Neuron (in vitro differentiated cells): ENCODE results near the gene ANKRD66.

Experiments
- H2AFZ ChIP-seq: one replicate; pipeline ENCODE4 v1.6.1; 2013; ENCODE audit warnings: low read depth, mild to moderate bottlenecking, inconsistent platforms, low read length, moderate library complexity
- H3K27me3 ChIP-seq: one replicate; pipeline ENCODE4 v1.6.1; 2013; ENCODE audit warnings: low read length; ENCODE audit not compliant: insufficient read depth
- H3K36me3 ChIP-seq: one replicate; pipeline ENCODE4 v1.6.1; 2013; ENCODE audit warnings: low read length; ENCODE audit not compliant: insufficient read depth
- H3K4me1 ChIP-seq: one replicate; pipeline ENCODE4 v1.6.1; 2013; ENCODE audit warnings: low read length; ENCODE audit not compliant: insufficient read depth
- H3K4me3 ChIP-seq: 2 replicates; pipeline ENCODE4 v1.5.1; 2013; ENCODE audit warnings: mild to moderate bottlenecking, low read length, moderate library complexity
- H3K9me3 ChIP-seq: one replicate; pipeline ENCODE4 v1.6.1; 2013; ENCODE audit warnings: low read length

Gene ANKRD66

DNA sequence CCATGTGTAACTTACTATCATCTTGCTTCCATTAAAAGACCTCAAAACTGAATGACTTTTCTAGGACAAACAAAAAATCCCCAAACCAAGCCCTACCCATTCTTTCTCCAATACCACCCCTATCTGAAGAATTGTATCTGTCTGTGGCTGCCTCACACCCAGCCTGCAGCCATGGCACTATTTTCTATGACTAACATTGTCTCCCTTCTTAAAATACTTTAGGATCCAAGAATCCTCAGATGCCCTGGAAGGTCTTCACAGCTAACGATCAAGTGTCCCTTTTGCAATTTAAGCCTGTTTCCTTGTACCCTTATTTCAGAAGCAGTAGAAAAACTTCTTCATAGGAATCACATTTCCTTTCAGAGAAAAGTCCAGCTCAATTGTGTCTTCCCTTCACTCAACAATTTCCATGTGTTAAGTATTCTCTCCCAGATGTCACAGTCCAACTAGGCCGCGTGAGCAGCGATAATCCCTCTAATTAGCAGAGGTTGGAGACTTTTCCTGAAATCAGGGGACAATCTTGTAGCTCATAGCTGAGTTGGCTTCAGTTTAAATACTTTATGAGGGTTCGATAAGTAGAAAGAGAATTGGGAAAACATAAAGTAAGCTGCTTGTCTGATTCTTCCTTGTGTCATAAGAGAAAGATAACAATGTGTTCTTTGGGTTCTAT lies 41.3 kb downstream of the ANKRD66 start:
- Histone ChIP-seq H2AFZ (no peak overlapping the region), H3K9me3 (no peaks in the 10 kb centered on the region), H3K36me3 (no peaks in the 10 kb centered on the region), H3K4me3 (no peak overlapping the region), H3K4me1 (no peaks in the 10 kb centered on the region), H3K27me3 (no peaks in the 10 kb centered on the region)

DNA sequence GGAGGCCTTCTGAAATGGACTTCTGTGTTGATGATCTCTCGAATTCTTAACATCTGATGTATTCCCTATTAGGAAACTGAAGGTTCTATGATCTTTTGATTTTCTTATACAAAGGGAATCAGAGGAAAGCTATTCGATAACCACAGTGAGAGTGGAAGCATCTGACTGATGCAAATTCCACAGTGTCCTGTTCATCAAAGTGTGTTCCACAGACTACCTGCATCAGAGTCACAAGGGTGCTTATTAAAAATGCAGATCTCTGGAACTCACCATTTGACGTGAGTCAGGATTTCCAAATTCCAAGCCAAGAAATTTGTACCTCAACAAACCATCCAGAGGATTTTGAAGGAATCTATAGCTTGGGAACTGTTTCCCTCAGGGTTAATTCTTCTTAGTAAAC lies 42.1 kb downstream of the ANKRD66 start:
- Histone ChIP-seq H3K27me3 (no peaks in the 10 kb centered on the region), H3K9me3 (no peaks in the 10 kb centered on the region), H3K4me1 (no peaks in the 10 kb centered on the region), H2AFZ (no peak overlapping the region), H3K4me3 (no peak overlapping the region), H3K36me3 (no peaks in the 10 kb centered on the region)

DNA sequence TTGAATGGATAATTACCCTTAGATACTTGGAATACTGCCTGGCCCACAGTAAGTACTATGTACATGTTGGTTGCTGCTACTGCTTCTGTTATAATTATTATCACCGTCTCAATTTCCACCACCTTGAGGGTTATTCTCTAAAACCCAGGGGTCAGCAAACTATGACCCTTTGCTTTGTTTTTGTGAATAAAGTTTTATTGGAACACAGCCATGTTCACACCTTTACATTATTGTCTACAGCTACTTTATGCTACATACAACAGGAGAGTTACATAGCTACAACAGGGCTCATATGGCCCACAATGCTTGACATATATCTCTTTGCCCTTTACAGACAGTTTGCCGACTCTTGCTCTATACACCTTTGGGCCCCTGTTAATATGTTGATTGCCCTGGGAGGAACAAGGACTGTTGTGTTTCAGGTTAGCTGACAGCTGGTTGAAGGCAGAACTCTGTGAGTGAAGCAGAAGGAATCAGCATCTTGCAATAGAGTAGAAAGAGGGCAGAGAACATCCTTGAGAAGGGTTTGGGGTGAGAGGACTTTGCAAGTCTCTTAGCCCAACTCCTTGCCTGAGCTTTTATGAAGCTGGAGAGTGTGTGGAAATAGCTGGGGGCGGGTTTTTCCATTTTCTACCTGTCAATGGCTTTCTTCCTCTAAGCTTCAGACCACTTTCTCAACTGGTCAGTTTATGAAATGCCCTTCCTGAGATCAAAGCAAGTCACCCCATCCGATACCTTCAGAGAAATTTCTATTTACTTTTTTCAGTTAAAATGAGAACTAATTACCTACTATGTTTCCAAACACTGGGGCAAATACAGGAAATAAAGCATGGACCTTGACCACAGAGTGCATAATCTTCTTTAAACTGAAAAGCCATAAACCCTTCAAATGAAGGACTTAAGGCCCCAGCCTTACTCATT lies 43.0 kb downstream of the ANKRD66 start:
- Histone ChIP-seq H2AFZ (no peak overlapping the region), H3K9me3 (no peaks in the 10 kb centered on the region), H3K4me3 (no peak overlapping the region), H3K4me1 (no peaks in the 10 kb centered on the region), H3K27me3 (no peaks in the 10 kb centered on the region), H3K36me3 (no peaks in the 10 kb centered on the region)

- Histone ChIP-seq H3K4me3 (no peak overlapping the region), H3K4me1 (no peaks in the 10 kb centered on the region), H3K27me3 (no peaks in the 10 kb centered on the region), H3K36me3 (no peaks in the 10 kb centered on the region), H2AFZ (no peak overlapping the region), H3K9me3 (no peaks in the 10 kb centered on the region)
These were observed 43.7 kb downstream of the ANKRD66 start for GRCh38 chr6:46790355-46790874.

DNA sequence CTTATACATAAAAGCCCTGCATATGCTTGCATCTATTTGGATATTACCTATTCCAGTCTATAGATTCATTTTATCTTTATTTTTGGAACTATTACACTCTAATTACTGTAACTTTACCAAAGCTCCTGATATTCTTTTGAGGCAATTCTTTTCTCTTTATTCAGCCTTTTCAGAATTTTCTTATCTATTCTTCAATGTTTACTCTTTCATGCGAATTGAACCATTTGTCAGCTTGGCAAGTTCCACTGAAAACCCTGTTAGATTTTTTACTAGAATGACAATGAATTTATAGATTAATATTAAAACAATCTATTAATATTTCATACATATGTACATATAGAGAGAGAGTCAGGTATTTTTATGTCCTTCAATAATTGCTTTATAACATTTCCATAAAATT lies 45.9 kb downstream of the ANKRD66 start:
- Histone ChIP-seq H3K9me3 (no peaks in the 10 kb centered on the region), H3K4me1 (no peaks in the 10 kb centered on the region), H3K4me3 (no peak overlapping the region), H3K36me3 (no peaks in the 10 kb centered on the region), H3K27me3 (no peaks in the 10 kb centered on the region), H2AFZ (no peak overlapping the region)

GRCh38 chr6:46793138-46793537 lies 46.4 kb downstream of the ANKRD66 start, which contains the start of gene MEP1A:
TSS of gene MEP1A (plus strand) at chr6:46793389. CDS start at chr6:46793399, 10 bp downstream.
- no peaks in the 10 kb centered on the region for H3K27me3 ChIP-seq
- H3K4me3 ChIP-seq = no peak within 1 kb of the TSS
- H3K9me3 ChIP-seq = no peaks in the 10 kb centered on the region
- H3K4me1 ChIP-seq = no peaks in the 10 kb centered on the region
- no peaks in the 10 kb centered on the region for H3K36me3 ChIP-seq
- H2AFZ ChIP-seq = no peak within 1 kb of the TSS

- Histone ChIP-seq H3K36me3 (no peaks in the 10 kb centered on the region), H3K4me3 (no peak overlapping the region), H3K4me1 (no peaks in the 10 kb centered on the region), H3K9me3 (no peaks in the 10 kb centered on the region), H2AFZ (no peak overlapping the region), H3K27me3 (no peaks in the 10 kb centered on the region)
These were observed 47.3 kb downstream of the ANKRD66 start for GRCh38 chr6:46794068-46794467.

DNA sequence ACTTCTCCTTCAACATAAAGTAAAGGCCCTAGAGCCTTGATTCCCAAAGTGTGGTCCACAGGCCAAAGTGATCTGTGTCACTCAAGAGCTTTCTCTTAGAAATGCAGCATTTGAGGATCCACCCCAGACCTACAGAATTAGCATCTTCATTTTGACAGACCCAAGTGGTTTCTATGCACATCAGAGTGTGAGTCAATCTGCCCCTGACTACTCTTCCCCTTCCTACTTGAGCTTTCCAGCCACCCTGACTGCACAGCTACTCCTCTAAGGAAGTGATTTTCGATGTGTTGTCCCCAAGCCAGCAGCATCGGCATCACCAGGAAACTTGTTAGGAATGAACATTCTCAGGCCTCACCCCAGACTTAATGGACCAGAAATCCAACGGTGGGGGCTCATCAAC lies 49.1 kb downstream of the ANKRD66 start:
- Histone ChIP-seq H3K4me1 (no peaks in the 10 kb centered on the region), H3K4me3 (no peak overlapping the region), H3K27me3 (no peaks in the 10 kb centered on the region), H2AFZ (no peak overlapping the region), H3K9me3 (no peaks in the 10 kb centered on the region), H3K36me3 (no peaks in the 10 kb centered on the region)

DNA sequence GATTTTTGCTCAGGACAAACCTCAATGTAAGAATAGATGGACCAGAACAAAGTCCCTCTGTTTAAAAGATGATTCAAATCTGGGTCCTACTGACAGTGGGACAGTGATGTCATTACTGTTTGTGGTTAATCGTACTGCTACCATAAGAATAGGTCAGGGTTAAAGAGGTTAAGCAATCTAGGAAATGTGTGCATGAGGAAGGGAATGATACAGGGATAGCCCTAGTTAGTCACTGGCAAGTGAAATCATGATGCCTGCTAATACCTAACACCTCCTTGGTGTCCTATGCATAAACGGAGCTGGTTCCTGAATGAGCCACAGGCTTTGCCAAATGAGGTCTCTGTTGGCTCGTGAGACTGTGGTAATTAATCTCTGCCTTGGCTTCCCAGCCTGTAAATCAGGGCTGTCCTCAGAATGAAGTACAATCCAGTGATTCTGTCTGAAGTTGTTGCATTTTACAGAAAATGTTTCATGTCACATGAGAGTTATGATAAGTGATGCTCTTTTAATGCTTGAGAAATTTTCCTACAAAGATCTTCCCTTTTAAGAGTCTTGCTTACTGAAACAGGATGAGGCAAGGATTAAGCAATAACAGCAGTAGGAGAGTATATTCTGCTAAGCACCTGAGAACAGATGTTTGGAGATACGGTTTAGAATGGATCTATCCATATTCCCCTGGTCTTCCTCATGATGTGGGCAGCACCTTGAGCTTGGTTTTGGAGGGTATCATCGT lies 50.3 kb downstream of the ANKRD66 start:
- H3K27me3 ChIP-seq = no peaks in the 10 kb centered on the region
- no peak overlapping the region for H3K4me3 ChIP-seq
- H3K9me3 ChIP-seq = no peaks in the 10 kb centered on the region
- no peaks in the 10 kb centered on the region for H3K4me1 ChIP-seq
- no peak overlapping the region for H2AFZ ChIP-seq
- H3K36me3 ChIP-seq = no peaks in the 10 kb centered on the region

- Histone ChIP-seq H3K36me3 (no peaks in the 10 kb centered on the region), H3K4me1 (no peaks in the 10 kb centered on the region), H3K4me3 (no peak overlapping the region), H3K9me3 (no peaks in the 10 kb centered on the region), H3K27me3 (no peaks in the 10 kb centered on the region), H2AFZ (no peak overlapping the region)
These were observed 52.9 kb downstream of the ANKRD66 start for GRCh38 chr6:46799657-46800056.

DNA sequence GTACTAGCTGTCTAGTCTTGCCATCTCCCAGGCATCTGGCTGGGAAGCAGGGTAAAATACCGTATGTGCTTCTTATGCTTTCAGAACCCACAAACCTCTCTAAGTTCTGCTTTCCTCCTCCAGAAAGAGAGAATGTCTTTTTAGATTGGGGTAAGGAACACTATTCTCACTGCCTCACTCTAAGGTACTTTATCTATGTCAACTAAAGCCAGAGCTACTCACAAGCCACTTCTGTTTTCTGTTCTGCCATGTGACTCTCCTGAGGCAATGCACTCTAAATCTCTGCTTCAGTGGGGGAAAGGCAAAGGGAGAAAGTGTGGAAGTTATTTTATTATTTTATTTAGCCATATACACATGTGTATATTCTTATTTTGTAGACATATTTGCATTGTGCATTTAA lies 62.1 kb downstream of the ANKRD66 start:
- Histone ChIP-seq H3K9me3 (no peaks in the 10 kb centered on the region), H3K27me3 (no peaks in the 10 kb centered on the region), H3K4me3 (no peak overlapping the region), H3K4me1 (no peaks in the 10 kb centered on the region), H3K36me3 (no peaks in the 10 kb centered on the region), H2AFZ (no peak overlapping the region)
